ENCODE data around the gene ARHGAP6. TPM values are rescaled to one million over a fixed set of nuclear protein-coding genes. Genes with fewer than 3 reads are reported as not detected.

ARHGAP6 gene
- total RNA-seq, 1 experiment from 2014 or later = 0.10 TPM

GRCh38 chrX:11546917-11547316, 118.8 kb downstream of the ARHGAP6 start:
- H3K4me2 ChIP-seq (ENCODE audit: low read length) = no peak overlapping the region
- no peaks in the 10 kb centered on the region for H3K27me3 ChIP-seq (ENCODE audit: insufficient read depth, low read length)
- ChIA-PET CTCF (no interaction called here), POLR2A (no interaction called here), RAD21 (ENCODE audit: low non-redundant PET in 1 of 2, low total read pairs in 2 of 2, uncharacterized antibody in 2 of 2, unreplicated experiment in 2 of 2) (no interaction called here)
- no peaks in the 10 kb centered on the region for H3K36me3 ChIP-seq (ENCODE audit: control insufficient read depth in 1 of 2, insufficient read depth in 2 of 2, low read length in 2 of 2)
- no peaks in the 10 kb centered on the region for H4K20me1 ChIP-seq (ENCODE audit: insufficient read depth)
- H3K9me3 ChIP-seq (ENCODE audit: control insufficient read depth in 1 of 2, insufficient read depth in 1 of 2, low read depth in 1 of 2, low read length in 2 of 2) = no peaks in the 10 kb centered on the region
- no peaks in the 10 kb centered on the region for H3K9me2 ChIP-seq (ENCODE audit: insufficient read depth)
- BruUV-seq (replicated peaks) = no TSS peak
- H2AFZ ChIP-seq (ENCODE audit: low read depth, low read length, poor library complexity, severe bottlenecking) = no peak overlapping the region
- DNase-seq (ENCODE audit: low read depth, low spot score) (no peak), ATAC-seq (no peak)
- H3K27ac ChIP-seq (ENCODE audit: low read depth, low read length) = no peak overlapping the region
- H3K4me1 ChIP-seq (ENCODE audit: control insufficient read depth in 1 of 2, insufficient read depth in 2 of 2, low read length in 2 of 2) = no peaks in the 10 kb centered on the region
- H3K79me2 ChIP-seq (ENCODE audit: insufficient read depth, low read length) = no peaks in the 10 kb centered on the region
- TF ChIP-seq ZFX (IDR thresholded peaks at IDR 0.05) (no peak), POLR2A (IDR thresholded peaks at IDR 0.05; ENCODE audit: borderline replicate concordance, extremely low read depth, insufficient read depth, insufficient read length) (no peak), SIN3A (IDR thresholded peaks at IDR 0.05; ENCODE audit: low read depth) (no peak), JUND (IDR thresholded peaks at IDR 0.05) (no peak), ZBTB33 (IDR thresholded peaks at IDR 0.05; ENCODE audit: extremely low read depth, insufficient replicate concordance, low read length) (no peak), ZNF274 (IDR thresholded peaks at IDR 0.05; ENCODE audit: low read depth, low read length) (no peak), POLR2AphosphoS5 (IDR thresholded peaks at IDR 0.05; ENCODE audit: low read depth, low read length) (no peak), RAD21 (IDR thresholded peaks at IDR 0.05; ENCODE audit: low read depth) (no peak), CBX3 (IDR thresholded peaks at IDR 0.05; ENCODE audit: low read depth) (no peak), ELF1 (IDR thresholded peaks at IDR 0.05; ENCODE audit: borderline replicate concordance, low read depth) (no peak), EZH2 (IDR thresholded peaks at IDR 0.05) (no peak), TCF7L2 (IDR thresholded peaks at IDR 0.05; ENCODE audit: borderline replicate concordance, extremely low read depth, insufficient read depth, insufficient read length) (no peak), YY1 (IDR thresholded peaks at IDR 0.05; ENCODE audit: extremely low read depth, insufficient replicate concordance, low read depth, low read length) (no peak), SRF (IDR thresholded peaks at IDR 0.05; ENCODE audit: low read depth) (no peak)
- TF ChIP-seq, protein P1, sequence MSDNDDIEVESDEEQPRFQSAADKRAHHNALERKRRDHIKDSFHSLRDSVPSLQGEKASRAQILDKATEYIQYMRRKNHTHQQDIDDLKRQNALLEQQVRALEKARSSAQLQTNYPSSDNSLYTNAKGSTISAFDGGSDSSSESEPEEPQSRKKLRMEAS (IDR thresholded peaks at IDR 0.05) = no peak
- no peak overlapping the region for H3K9ac ChIP-seq (ENCODE audit: low read length)
- intact Hi-C loops (cut with micrococcal nuclease) = no loop called here
- H3K4me3 ChIP-seq (replicated peaks in 1 of 2; ENCODE audit: low read depth in 1 of 2, low read length in 2 of 2) = no peak overlapping the region

All from HCT116 (cell line).